HuH-7.5 (cell line): ENCODE results near the gene KREMEN1.
A peak's percentile ranks its signal among the peaks of the same experiment; 100 is the strongest.
"Not testable (repeated sequence)": the region's sequence is repeated elsewhere in the genome, so short reads cannot be mapped to it uniquely, and the experiment has no call there.

ENCODE experiments used
- DNase-seq: peaks from one replicate; pipeline ENCODE4 v3.0.0; 2011; ENCODE audit warnings: low spot score

The KREMEN1 gene, protein sequence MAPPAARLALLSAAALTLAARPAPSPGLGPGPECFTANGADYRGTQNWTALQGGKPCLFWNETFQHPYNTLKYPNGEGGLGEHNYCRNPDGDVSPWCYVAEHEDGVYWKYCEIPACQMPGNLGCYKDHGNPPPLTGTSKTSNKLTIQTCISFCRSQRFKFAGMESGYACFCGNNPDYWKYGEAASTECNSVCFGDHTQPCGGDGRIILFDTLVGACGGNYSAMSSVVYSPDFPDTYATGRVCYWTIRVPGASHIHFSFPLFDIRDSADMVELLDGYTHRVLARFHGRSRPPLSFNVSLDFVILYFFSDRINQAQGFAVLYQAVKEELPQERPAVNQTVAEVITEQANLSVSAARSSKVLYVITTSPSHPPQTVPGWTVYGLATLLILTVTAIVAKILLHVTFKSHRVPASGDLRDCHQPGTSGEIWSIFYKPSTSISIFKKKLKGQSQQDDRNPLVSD

DNA sequence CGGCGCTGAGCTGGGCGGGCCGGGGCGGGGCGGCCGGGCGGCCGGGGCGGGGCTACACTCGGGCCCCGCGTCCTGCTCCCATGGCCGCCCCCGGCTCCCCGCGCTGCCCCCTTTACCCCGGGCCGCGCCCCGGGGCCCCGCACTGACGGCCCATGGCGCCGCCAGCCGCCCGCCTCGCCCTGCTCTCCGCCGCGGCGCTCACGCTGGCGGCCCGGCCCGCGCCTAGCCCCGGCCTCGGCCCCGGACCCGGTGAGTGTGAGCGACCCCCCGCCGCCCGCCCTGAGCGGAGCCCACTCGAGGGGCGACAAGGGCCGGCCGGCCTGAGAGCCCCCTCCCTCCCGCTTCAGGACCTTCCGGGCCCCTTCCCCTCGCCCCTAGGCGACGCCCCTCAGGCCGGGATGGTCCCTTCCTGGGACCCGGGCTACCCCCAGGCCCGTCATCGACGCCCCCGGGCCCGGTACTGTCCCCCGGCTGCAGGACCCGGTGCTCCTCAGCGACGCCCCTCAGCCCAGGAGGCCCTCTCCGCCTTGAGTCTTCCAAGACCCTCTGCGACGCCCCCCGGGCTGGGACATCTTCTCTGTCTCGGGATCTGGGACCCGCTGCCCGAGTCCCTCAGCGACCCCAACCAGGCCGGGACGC, at the start of gene KREMEN1:
TSS of gene KREMEN1 (plus strand) at position 57 of the 639 bp plus-strand sequence. CDS start at position 153, 96 bp downstream.
- no peak for DNase-seq

DNA sequence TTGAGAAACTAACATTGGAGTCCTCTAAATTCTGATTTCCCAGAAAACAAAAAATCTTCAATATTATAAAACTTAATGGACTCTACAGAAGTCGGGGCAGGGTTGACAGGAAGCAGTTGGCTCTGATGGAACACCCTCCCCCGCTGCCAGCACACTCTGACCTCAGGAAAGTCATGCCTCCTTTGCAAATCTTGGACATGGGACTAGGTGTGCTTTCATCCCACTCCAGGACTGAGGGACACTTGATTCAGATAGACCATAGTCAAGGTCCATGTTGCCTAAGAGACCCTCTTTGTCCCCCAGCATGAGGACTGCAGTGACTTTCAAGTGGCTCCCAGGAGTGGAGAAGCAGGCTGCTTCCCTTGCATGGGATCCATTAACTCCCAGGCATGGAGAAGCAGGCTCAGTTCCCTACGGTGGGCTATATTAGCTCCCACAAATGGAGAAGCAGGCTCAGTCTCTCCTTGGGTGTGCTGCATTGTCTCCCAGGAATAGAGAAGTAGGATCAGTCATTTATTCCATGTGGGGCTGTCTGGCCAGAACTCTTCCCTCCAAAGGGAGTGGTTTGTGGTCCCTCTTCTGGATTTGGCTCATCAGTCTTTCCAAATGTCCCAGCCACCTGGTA, 49.6 kb upstream of the KREMEN1 start:
- DNase-seq = no peak

- no peak for DNase-seq
These were observed 46.3 kb upstream of the KREMEN1 start for GRCh38 chr22:29026579-29026978.

- DNase-seq = peak; percentile 46
These were observed 44.4 kb upstream of the KREMEN1 start for GRCh38 chr22:29028468-29028867.

GRCh38 chr22:29029202-29030000, 43.4 kb upstream of the KREMEN1 start:
- no peak for DNase-seq

DNA sequence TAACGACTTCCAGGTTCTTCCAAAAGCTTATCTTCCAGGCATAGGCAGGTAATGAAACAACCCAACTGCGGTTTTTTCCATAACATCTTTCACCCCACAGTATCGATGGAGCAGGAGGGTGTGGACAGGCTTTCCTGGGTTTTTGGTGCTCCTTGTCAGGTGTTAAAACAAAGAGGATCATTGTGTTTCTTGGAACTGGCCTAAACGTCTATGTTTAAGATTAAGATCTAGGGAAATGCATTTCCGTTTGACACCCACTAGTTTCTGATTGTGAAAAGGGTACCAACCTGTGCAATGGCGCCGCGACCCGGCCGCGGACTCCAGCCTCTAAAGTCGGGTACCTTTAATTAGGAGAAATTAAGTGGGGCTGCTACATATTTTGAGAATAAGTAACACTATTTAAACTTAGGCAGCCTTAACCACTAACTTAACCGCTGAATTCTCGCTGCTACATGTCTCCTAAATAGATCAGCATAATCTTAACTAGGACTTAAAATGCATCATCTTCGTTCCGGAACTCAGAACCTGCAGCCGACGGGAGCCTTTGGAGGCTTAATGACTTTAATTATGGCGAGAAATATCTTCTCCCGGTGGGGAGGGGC, 42.7 kb upstream of the KREMEN1 start:
- peak; percentile 62 for DNase-seq

- peak; percentile 90 for DNase-seq
These were observed 42.1 kb upstream of the KREMEN1 start for GRCh38 chr22:29030618-29031226.

DNA sequence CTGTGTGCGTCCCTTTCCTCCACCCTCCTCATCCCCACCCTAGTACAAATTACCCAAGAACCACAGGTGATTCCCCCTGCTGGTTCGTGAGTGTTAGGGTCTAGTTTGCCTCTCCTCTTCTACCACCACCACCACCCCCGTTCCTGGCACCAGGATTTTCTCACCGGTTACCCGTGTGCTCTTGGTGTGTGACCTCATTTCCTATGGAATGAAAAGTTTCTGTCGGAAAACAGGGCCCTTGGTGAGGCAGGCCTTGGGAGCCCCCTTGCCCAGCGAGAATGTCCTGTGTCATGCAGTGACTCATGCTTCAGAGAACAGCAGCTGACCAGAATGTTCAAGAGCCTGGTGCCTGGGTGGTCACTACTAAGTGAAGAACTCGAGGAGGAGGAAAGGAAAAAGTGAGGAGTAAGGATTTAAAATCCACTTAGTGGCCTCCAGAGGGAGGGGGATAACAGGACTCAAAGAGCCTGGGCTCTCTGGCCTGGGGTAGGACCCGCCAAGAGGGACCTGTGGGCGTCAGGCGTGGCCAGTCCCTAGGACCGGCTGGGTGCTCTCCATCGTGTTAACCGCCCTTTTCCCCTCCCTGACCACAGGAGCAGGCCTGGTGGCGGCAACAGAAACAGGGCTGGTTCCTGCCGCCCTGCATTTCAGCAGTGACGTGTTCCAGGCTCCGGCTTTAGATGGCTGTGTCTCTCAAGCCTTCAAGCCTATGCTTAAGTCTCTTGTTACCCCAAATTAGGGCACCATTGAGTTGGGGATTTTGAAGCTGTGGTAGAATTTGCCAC, 41.4 kb upstream of the KREMEN1 start:
- DNase-seq = peak; percentile 76

GRCh38 chr22:29032014-29032475, 40.8 kb upstream of the KREMEN1 start:
- peak; percentile 39 for DNase-seq

GRCh38 chr22:29032584-29032983, 40.3 kb upstream of the KREMEN1 start:
- DNase-seq = no peak

DNA sequence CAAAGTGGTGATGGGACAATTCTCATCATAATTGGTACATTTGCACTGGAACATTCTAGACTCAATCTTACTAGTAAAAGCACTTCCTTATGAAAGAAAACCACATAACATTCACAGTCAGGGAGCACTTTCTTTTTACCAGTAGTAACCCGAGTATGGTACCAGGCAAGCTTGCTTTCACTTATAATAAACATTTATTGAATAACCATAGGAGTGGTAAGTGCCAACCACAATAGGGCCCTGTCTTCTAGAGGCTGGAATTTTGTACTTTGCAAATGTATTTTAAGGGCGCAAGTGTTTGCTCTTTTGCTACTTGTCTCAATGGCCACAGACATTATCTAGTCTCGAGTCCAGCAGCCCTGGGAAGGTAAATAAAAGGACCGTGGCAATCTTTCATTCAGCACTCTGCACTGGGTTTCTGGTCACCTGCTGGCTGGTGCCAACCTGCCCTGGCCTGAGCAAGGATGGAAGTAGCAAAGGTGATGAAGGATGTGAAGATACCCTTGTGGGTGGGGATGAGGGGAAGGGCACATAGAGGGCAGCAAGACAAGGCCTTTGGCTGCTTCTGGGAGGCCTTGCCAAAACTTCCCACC, 35.4 kb upstream of the KREMEN1 start:
- no peak for DNase-seq

GRCh38 chr22:29039148-29039547, 33.7 kb upstream of the KREMEN1 start:
- no peak for DNase-seq

GRCh38 chr22:29039684-29040083, 33.2 kb upstream of the KREMEN1 start:
- not testable (repeated sequence) for DNase-seq

GRCh38 chr22:29040385-29041275, 32.2 kb upstream of the KREMEN1 start:
- peak; percentile 66 for DNase-seq

DNA sequence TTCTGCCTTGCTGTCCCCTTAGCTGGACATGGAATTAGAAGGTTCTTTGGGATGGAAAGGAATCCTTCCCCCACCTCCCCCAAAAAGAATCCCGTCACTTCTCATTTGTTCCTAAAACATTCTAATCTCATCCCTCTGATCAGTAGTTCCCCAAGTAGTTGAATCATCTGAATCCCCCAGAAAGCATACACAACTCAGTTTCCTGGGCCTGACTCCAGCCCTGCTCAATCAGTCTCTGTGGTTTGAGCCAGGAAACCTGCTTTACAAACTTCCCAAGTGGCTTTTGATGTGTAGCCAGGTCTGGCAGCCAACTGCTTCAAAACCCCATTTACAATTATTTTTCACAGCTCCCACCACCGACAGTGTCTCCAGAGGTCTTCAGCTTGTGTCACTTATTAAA, 31.4 kb upstream of the KREMEN1 start:
- no peak for DNase-seq

- no peak for DNase-seq
These were observed 28.8 kb upstream of the KREMEN1 start for GRCh38 chr22:29043906-29044575.

DNA sequence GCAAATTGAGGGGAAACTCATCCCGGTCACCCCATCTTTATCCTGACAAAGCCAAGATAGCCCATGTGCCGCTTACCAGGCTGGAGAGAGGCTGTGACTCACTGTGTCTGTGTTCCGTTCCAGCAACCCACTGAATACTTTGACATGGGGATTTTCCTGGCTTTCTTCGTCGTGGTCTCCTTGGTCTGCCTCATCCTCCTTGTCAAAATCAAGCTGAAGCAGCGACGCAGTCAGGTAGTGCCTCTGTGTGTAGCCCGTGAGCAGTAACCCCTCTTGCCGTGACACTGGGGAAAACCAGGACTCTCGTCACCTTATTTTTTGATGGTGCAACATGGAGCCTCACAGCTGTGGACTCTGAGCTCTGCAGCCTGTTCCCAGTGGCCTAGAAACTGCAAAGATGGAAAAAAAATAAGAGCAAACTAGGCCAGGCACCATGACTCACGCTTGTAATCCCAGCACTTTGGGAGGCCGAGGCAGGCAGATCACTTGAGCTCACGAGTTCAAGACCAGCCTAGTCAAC, 28.1 kb upstream of the KREMEN1 start:
- DNase-seq = no peak
